GM12878 (cell line): Measurements from ENCODE around the gene NOTCH3. TPM values are rescaled to one million over a fixed set of nuclear protein-coding genes. Genes with fewer than 3 reads are reported as not detected.
A peak's percentile ranks its signal among the peaks of the same experiment; 100 is the strongest.

Experiments
- ATAC-seq: fragments of 200-7000 bp; cut with Tn5 transposase; 3 replicates; pipeline ENCODE4 v1.9.1; 2020; ENCODE audit warnings: mild to moderate bottlenecking, moderate library complexity
- BruUV-seq: library from RNA; stranded (reverse); fragments of 400-500 nt; replicated peaks from 2 replicates; lab custom pipeline; 2021; lab: Mats Ljungman, UMichigan
- CTCF ChIA-PET: fragments of 300-600 bp; sonication (Branson Sonifier 250); formaldehyde crosslinking; extraction: SDS; loops from one replicate; lab custom pipeline; 2021; ENCODE audit warnings: inconsistent platforms; lab: Yijun Ruan, JAX
- POLR2A ChIA-PET: fragments of 350-600 bp; formaldehyde crosslinking; extraction: SDS; loops from one replicate; lab custom pipeline; 2021; ENCODE audit warnings: inconsistent platforms; lab: Charles Lee
- RAD21 ChIA-PET: fragments of 300-600 bp; sonication (Branson Sonifier 250); formaldehyde crosslinking; loops from one replicate; lab custom pipeline; 2023; ENCODE audit warnings: antibody characterized with exemption; ENCODE audit not compliant: unreplicated experiment; lab: Charles Lee
- SMC1A ChIA-PET: fragments of 300-600 bp; sonication (Branson Sonifier 250); formaldehyde crosslinking; loops from one replicate; lab custom pipeline; 2023; ENCODE audit not compliant: unreplicated experiment, uncharacterized antibody; lab: Charles Lee
- DNase-seq: peaks from one replicate; pipeline ENCODE4 v3.0.0-alpha.2; 2011; ENCODE audit warnings: low read depth, low spot score
- FAIRE-seq: peaks from 3 replicates; lab custom pipeline; 2011; peaks lifted over from hg19 to GRCh38; lab: Jason Lieb, UNC
- H2AFZ ChIP-seq: 2 replicates; pipeline ENCODE4 v1.6.0; 2011; ENCODE audit warnings: low read depth, low read length, control low read depth; ENCODE audit not compliant: control insufficient read depth
- H3K27ac ChIP-seq: 2 replicates; pipeline ENCODE4 v1.5.1; 2011; ENCODE audit warnings: control low read depth; ENCODE audit not compliant: control insufficient read depth, insufficient read depth
- H3K27me3 ChIP-seq, 2 experiments: replicated peaks in 1 of 2; 2 replicates each; pipeline versions ENCODE4 v1.6.0 to v1.6.1; 2011; ENCODE audit warnings: low read length in 1 of 2; ENCODE audit not compliant: control insufficient read depth in 2 of 2, insufficient read depth in 2 of 2
- H3K36me3 ChIP-seq, 2 experiments: 2 replicates each; pipeline ENCODE4 v1.5.1; 2011; ENCODE audit warnings: low read length in 1 of 2; ENCODE audit not compliant: control insufficient read depth in 2 of 2, insufficient read depth in 2 of 2
- H3K4me1 ChIP-seq: 2 replicates; pipeline ENCODE4 v1.6.1; 2011; ENCODE audit warnings: mild to moderate bottlenecking, low read length, moderate library complexity, mixed read lengths; ENCODE audit not compliant: control insufficient read depth, insufficient read depth
- H3K4me2 ChIP-seq: 2 replicates; pipeline ENCODE4 v1.6.0; 2011; ENCODE audit warnings: control low read depth; ENCODE audit not compliant: control insufficient read depth, insufficient read depth
- H3K4me3 ChIP-seq: fragments of 200-600 bp; sonication (generic); 2 replicates; pipeline ENCODE4 v1.5.1; 2016
- H3K79me2 ChIP-seq: 2 replicates; pipeline ENCODE4 v1.6.0; 2011; ENCODE audit warnings: low read length; ENCODE audit not compliant: control insufficient read depth, insufficient read depth
- H3K9ac ChIP-seq: 2 replicates; pipeline ENCODE4 v1.8.0; 2011; ENCODE audit warnings: low read length, control low read depth, mixed read lengths; ENCODE audit not compliant: control insufficient read depth, insufficient read depth
- H3K9me3 ChIP-seq: replicated peaks from 3 replicates; pipeline ENCODE4 v1.5.1; 2011; ENCODE audit warnings: mild to moderate bottlenecking, low read length; ENCODE audit not compliant: control insufficient read depth, insufficient read depth
- H4K20me1 ChIP-seq: 2 replicates; pipeline ENCODE4 v1.6.0; 2011; ENCODE audit not compliant: control insufficient read depth, insufficient read depth
- ASH2L ChIP-seq: fragments of 300-600, 200-600 bp; sonication (generic); IDR thresholded peaks from 2 replicates; pipeline ENCODE4 v1.6.1; 2017; ENCODE audit warnings: low read depth, mild to moderate bottlenecking, borderline replicate concordance
- ATF3 ChIP-seq: IDR thresholded peaks from 2 replicates; pipeline ENCODE4 v1.6.1; 2011; ENCODE audit warnings: low read depth, mild to moderate bottlenecking, low read length, moderate library complexity, borderline replicate concordance; ENCODE audit errors: extremely low read depth
- ATF7 ChIP-seq: fragments of 450-650 bp; IDR thresholded peaks from 2 replicates; pipeline ENCODE4 v1.6.1; 2016; ENCODE audit warnings: low read depth, mild to moderate bottlenecking
- BCL3 ChIP-seq: IDR thresholded peaks from 2 replicates; pipeline ENCODE4 v1.6.1; 2011; ENCODE audit warnings: borderline replicate concordance, low read depth, mild to moderate bottlenecking, moderate library complexity, low read length; ENCODE audit not compliant: insufficient read depth, poor library complexity, severe bottlenecking
- CBX5 ChIP-seq: sonication (generic); IDR thresholded peaks from 2 replicates; pipeline ENCODE4 v1.6.1; 2016; ENCODE audit warnings: low read depth, moderate library complexity, mild to moderate bottlenecking, inconsistent platforms
- CTCF ChIP-seq, 3 experiments: IDR thresholded peaks in 2 of 3; conservative IDR thresholded peaks in 1 of 3; 2 replicates each; pipeline ENCODE4 v1.5.1; 2011; ENCODE audit warnings: low read depth in 3 of 3, low read length in 3 of 3, mild to moderate bottlenecking in 3 of 3, control low read depth in 2 of 3, moderate library complexity in 2 of 3, inconsistent platforms in 1 of 3, mixed read lengths in 1 of 3; ENCODE audit not compliant: control insufficient read depth in 2 of 3, insufficient read depth in 1 of 3; ENCODE audit errors: extremely low read depth in 1 of 3
- EZH2 ChIP-seq: IDR thresholded peaks from 2 replicates; pipeline ENCODE4 v1.6.1; 2012; ENCODE audit warnings: low read depth, mild to moderate bottlenecking, control low read depth, inconsistent platforms, low read length, borderline replicate concordance; ENCODE audit not compliant: control insufficient read depth
- NR2F1 ChIP-seq: fragments of 450-650 bp; conservative IDR thresholded peaks from 2 replicates; pipeline ENCODE4 v1.6.1; 2017; ENCODE audit warnings: mild to moderate bottlenecking
- RELA ChIP-seq: fragments of 450-650 bp; IDR thresholded peaks from 2 replicates; pipeline ENCODE4 v1.8.0; 2014; ENCODE audit warnings: borderline replicate concordance; ENCODE audit not compliant: partially characterized antibody
- SMAD1 ChIP-seq: fragments of 450-650 bp; IDR thresholded peaks from 2 replicates; pipeline ENCODE4 v1.6.1; 2018; ENCODE audit warnings: mild to moderate bottlenecking, low read depth; ENCODE audit not compliant: partially characterized antibody
- WRNIP1 ChIP-seq: IDR thresholded peaks from 2 replicates; pipeline ENCODE4 v1.6.1; 2011; ENCODE audit warnings: low read depth, low read length, improper control_type of control experiment, borderline replicate concordance
- WGBS: methylation state at CpG from one replicate; pipeline ENCODE4 v1.1.6; 2016; ENCODE audit warnings: low lambda C conversion rate; ENCODE audit not compliant: insufficient replicate concordance, insufficient coverage; ENCODE audit errors: missing lambda C conversion rate; 5-methylcytosine and 5-hydroxymethylcytosine counted together
- in situ Hi-C: fragments of 300-500 bp; cut with MboI; formaldehyde crosslinking; loops from 9 replicates; pipeline ENCODE4 v1.14.3; 2018; ENCODE audit warnings: mixed read lengths
- intact Hi-C: fragments of 100-400 bp; cut with micrococcal nuclease; formaldehyde crosslinking; loops from one replicate; pipeline ENCODE4 v1.14.2; 2022; ENCODE audit not compliant: unreplicated experiment
- polyA plus RNA-seq, 11 experiments: library from polyadenylated mRNA; depleted of rRNA in 4 of 11; unstranded in 6 of 11; stranded (reverse) in 5 of 11; fragments of >200 nt; fragmentation: Nextera tagmentation in 4 of 11; fragmentation: Illumina TruSeq in 1 of 11; extraction: Ambion mirVana in 4 of 11; extraction: Trizol in 1 of 11; gene quantifications; 1 replicate in 1 of 11; 2 replicates in 10 of 11; pipeline versions ENCODE4 v1.2.1 to v1.2.3, GENCODE V29; 2011 to 2016; ENCODE audit warnings: inconsistent platforms in 2 of 11, missing spikeins in 2 of 11, low read depth in 1 of 11
- total RNA-seq, 4 experiments: library from RNA; depleted of rRNA in 3 of 4; stranded (reverse); fragments of >200 nt in 3 of 4; fragmentation: Illumina TruSeq in 1 of 4; extraction: Trizol in 1 of 4; gene quantifications; 2 replicates each; pipeline versions ENCODE4 v1.2.1 to v1.2.3, GENCODE V29; 2013 to 2021

The NOTCH3 gene
- total and polyA plus RNA-seq, 10 of the 15 experiments (the other 5 are each of a cell fraction or from before 2014, with no cell fraction given): 0.01 to 0.42 (median 0.10) TPM; not detected in 5

GRCh38 chr19:15249972-15250639 lies 49.3 kb upstream of the NOTCH3 start:
- ChIA-PET SMC1A (no interaction called here), RAD21 (no interaction called here), POLR2A (no interaction called here), CTCF (interaction anchor here (1.4 kb wide), 1 partner anchor 169 kb away, joined by 5 read pairs; the partner anchor contains the start of gene AKAP8L)
- in situ Hi-C loops: no loop called here
- H3K4me2 ChIP-seq: no peak overlapping the region
- no peak for DNase-seq
- H3K36me3 ChIP-seq: peaks cover 50 to 59% of the 10 kb centered on the region in 2 experiments; a peak in 3 of 4 replicates
- TF ChIP-seq ATF3: no peak
- no peak for TF ChIP-seq RELA
- peaks cover 9% of the 10 kb centered on the region for H4K20me1 ChIP-seq
- H3K9me3 ChIP-seq: no peaks in the 10 kb centered on the region
- H3K27me3 ChIP-seq: no peaks in the 10 kb centered on the region
- H2AFZ ChIP-seq: no peak overlapping the region
- BruUV-seq: no TSS peak
- H3K9ac ChIP-seq: no peak overlapping the region
- H3K79me2 ChIP-seq: no peaks in the 10 kb centered on the region
- no peak overlapping the region for H3K27ac ChIP-seq
- FAIRE-seq: no peak
- intact Hi-C loops: no loop called here
- no peak overlapping the region for H3K4me3 ChIP-seq
- ATAC-seq: no peak
- H3K4me1 ChIP-seq: no peaks in the 10 kb centered on the region
- WGBS: 94% methylated on average over 15 of the region's 15 CpGs

GRCh38 chr19:15249528-15249874 lies 48.7 kb upstream of the NOTCH3 start:
- peaks cover 9% of the 10 kb centered on the region for H4K20me1 ChIP-seq
- POLR2A ChIA-PET: no interaction called here
- H3K27ac ChIP-seq: no peak overlapping the region
- TF ChIP-seq ATF7: no peak
- no peak for TF ChIP-seq ASH2L
- TF ChIP-seq CTCF (IDR thresholded peaks at IDR 0.05 in 2 of 3, conservative IDR thresholded peaks at IDR 0.05 in 1 of 3; ENCODE audit: control insufficient read depth in 2 of 3, extremely low read depth in 1 of 3, insufficient read depth in 1 of 3, low read depth in 3 of 3, low read length in 3 of 3): no peak
- TF ChIP-seq BCL3: no peak
- TF ChIP-seq CBX5: no peak
- no peak for TF ChIP-seq EZH2
- no peak for TF ChIP-seq RELA
- no peak for TF ChIP-seq NR2F1
- no peak for TF ChIP-seq SMAD1
- no peak for TF ChIP-seq WRNIP1

More at GRCh38 chr19:15249528-15249874, 48.7 kb upstream of the NOTCH3 start:
- CTCF ChIA-PET: no interaction called here
- Histone ChIP-seq H2AFZ (no peak overlapping the region), H3K79me2 (no peaks in the 10 kb centered on the region), H3K4me1 (no peaks in the 10 kb centered on the region), H3K27me3 (no peaks in the 10 kb centered on the region), H3K36me3 (peaks cover 46 to 58% of the 10 kb centered on the region in 2 experiments; a peak in 3 of 4 replicates), H3K9me3 (no peaks in the 10 kb centered on the region), H3K4me2 (no peak overlapping the region), H3K9ac (no peak overlapping the region), H3K4me3 (no peak overlapping the region)
- ATAC-seq: no peak
- BruUV-seq: TSS peak; percentile 34
- RAD21 ChIA-PET: no interaction called here
- SMC1A ChIA-PET: no interaction called here
- no peak for FAIRE-seq
- intact Hi-C loops: no loop called here
- in situ Hi-C loops: no loop called here
- DNase-seq: no peak
- WGBS: 97% methylated on average over 6 of the region's 6 CpGs
